Stimulated activated CD8-positive, alpha-beta memory T cell treated with anti-CD3 and anti-CD28 coated beads, Interleukin-12 subunit alpha, Interleukin-12 subunit beta, amount 100 ng/mL, for 1 hour (primary cell): ENCODE data around the gene RREB1.

Source experiments
- DNase-seq: peaks from one replicate; pipeline ENCODE4 v3.0.0-alpha.2; 2020; ENCODE audit warnings: low read depth

Gene RREB1

GRCh38 chr6:7163661-7164071 lies 55.9 kb downstream of the RREB1 start:
- no peak for DNase-seq

GRCh38 chr6:7164536-7165001 lies 56.8 kb downstream of the RREB1 start:
- no peak for DNase-seq

- DNase-seq, result no peak
These were observed 57.5 kb downstream of the RREB1 start for GRCh38 chr6:7165002-7165889.

- no peak for DNase-seq
These were observed 58.1 kb downstream of the RREB1 start for GRCh38 chr6:7165890-7166267.

- DNase-seq, result no peak
These were observed 58.9 kb downstream of the RREB1 start for GRCh38 chr6:7166410-7167293.

- no peak for DNase-seq
These were observed 61.5 kb downstream of the RREB1 start for GRCh38 chr6:7169296-7169721.

GRCh38 chr6:7170117-7170732 lies 62.5 kb downstream of the RREB1 start:
- DNase-seq, result no peak

GRCh38 chr6:7171119-7171518 lies 63.4 kb downstream of the RREB1 start:
- no peak for DNase-seq

GRCh38 chr6:7171733-7172132 lies 64.0 kb downstream of the RREB1 start:
- no peak for DNase-seq

GRCh38 chr6:7172649-7173048 lies 64.9 kb downstream of the RREB1 start:
- no peak for DNase-seq

- DNase-seq, result no peak
These were observed 66.2 kb downstream of the RREB1 start for GRCh38 chr6:7173843-7174503.

GRCh38 chr6:7175462-7175861 lies 67.7 kb downstream of the RREB1 start:
- no peak for DNase-seq

- DNase-seq, result no peak
These were observed 68.4 kb downstream of the RREB1 start for GRCh38 chr6:7176208-7176607.

GRCh38 chr6:7178280-7178679 lies 70.5 kb downstream of the RREB1 start:
- DNase-seq, result no peak

GRCh38 chr6:7180751-7181150 lies 73.0 kb downstream of the RREB1 start:
- DNase-seq, result no peak

GRCh38 chr6:7183707-7184106 lies 75.9 kb downstream of the RREB1 start:
- no peak for DNase-seq

GRCh38 chr6:7184502-7184901 lies 76.7 kb downstream of the RREB1 start:
- no peak for DNase-seq

- no peak for DNase-seq
These were observed 77.8 kb downstream of the RREB1 start for GRCh38 chr6:7185561-7185960.

- no peak for DNase-seq
These were observed 80.7 kb downstream of the RREB1 start for GRCh38 chr6:7188492-7188891.

GRCh38 chr6:7189101-7189758 lies 81.5 kb downstream of the RREB1 start:
- no peak for DNase-seq

GRCh38 chr6:7190791-7191190 lies 83.0 kb downstream of the RREB1 start:
- DNase-seq, result no peak
